Measurements from ENCODE around the gene ZBTB40.

ZBTB40 gene

GRCh38 chr1:22534951-22535350 is 83.3 kb downstream of the ZBTB40 start:
- DNase-seq (ENCODE audit: low read depth) = no peak
- TF ChIP-seq, protein P1, sequence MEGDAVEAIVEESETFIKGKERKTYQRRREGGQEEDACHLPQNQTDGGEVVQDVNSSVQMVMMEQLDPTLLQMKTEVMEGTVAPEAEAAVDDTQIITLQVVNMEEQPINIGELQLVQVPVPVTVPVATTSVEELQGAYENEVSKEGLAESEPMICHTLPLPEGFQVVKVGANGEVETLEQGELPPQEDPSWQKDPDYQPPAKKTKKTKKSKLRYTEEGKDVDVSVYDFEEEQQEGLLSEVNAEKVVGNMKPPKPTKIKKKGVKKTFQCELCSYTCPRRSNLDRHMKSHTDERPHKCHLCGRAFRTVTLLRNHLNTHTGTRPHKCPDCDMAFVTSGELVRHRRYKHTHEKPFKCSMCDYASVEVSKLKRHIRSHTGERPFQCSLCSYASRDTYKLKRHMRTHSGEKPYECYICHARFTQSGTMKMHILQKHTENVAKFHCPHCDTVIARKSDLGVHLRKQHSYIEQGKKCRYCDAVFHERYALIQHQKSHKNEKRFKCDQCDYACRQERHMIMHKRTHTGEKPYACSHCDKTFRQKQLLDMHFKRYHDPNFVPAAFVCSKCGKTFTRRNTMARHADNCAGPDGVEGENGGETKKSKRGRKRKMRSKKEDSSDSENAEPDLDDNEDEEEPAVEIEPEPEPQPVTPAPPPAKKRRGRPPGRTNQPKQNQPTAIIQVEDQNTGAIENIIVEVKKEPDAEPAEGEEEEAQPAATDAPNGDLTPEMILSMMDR (conservative IDR thresholded peaks at IDR 0.05; ENCODE audit: control insufficient read depth, insufficient read depth, low read depth, low read length) = no peak
- H3K4me3 ChIP-seq (ENCODE audit: control insufficient read depth, low read depth, low read length) = no peak overlapping the region

- no peak overlapping the region for H3K4me3 ChIP-seq (ENCODE audit: control insufficient read depth, low read depth, low read length)
- no peak for DNase-seq (ENCODE audit: low read depth)
- TF ChIP-seq, protein P1 (conservative IDR thresholded peaks at IDR 0.05; ENCODE audit: control insufficient read depth, insufficient read depth, low read depth, low read length) = no peak
Measured at GRCh38 chr1:22535399-22535798, 83.7 kb downstream of the ZBTB40 start.

GRCh38 chr1:22536506-22536905 is 84.9 kb downstream of the ZBTB40 start:
- peak; percentile 70 for DNase-seq (ENCODE audit: low read depth)
- TF ChIP-seq, protein P1 (conservative IDR thresholded peaks at IDR 0.05; ENCODE audit: control insufficient read depth, insufficient read depth, low read depth, low read length) = no peak
- H3K4me3 ChIP-seq (ENCODE audit: control insufficient read depth, low read depth, low read length) = no peak overlapping the region

GRCh38 chr1:22537441-22538139 is 85.9 kb downstream of the ZBTB40 start:
- TF ChIP-seq, protein P1 (conservative IDR thresholded peaks at IDR 0.05; ENCODE audit: control insufficient read depth, insufficient read depth, low read depth, low read length) = no peak
- H3K4me3 ChIP-seq (ENCODE audit: control insufficient read depth, low read depth, low read length) = no peak overlapping the region

GRCh38 chr1:22539510-22540118 is 88.0 kb downstream of the ZBTB40 start:
- DNase-seq (ENCODE audit: low read depth) = no peak
- H3K4me3 ChIP-seq (ENCODE audit: control insufficient read depth, low read depth, low read length) = no peak overlapping the region

More at GRCh38 chr1:22537441-22538139, 85.9 kb downstream of the ZBTB40 start:
- DNase-seq (ENCODE audit: low read depth) = no peak

DNA sequence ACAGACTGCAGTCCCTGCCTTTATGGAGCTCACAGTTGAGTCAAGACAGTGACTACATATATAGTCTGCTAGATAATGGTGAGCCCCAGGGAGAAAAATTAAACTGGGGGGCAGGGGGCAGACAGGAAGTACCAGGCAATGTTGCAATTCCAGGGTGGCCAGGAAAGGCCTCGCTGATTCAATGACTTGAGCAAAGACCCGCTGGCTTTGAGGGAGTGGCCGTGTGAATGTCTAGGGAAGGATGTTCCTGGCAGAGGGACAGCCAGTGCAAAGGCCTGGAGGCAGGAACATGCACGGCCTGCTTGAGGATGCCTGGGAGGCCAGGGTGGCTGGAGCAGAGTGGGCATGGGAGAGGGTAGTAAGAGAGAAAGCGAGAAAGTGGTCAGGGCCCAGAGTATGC is 88.7 kb downstream of the ZBTB40 start:
- peak; percentile 11 for DNase-seq (ENCODE audit: low read depth)
- TF ChIP-seq, protein P1 (conservative IDR thresholded peaks at IDR 0.05; ENCODE audit: control insufficient read depth, insufficient read depth, low read depth, low read length) = no peak

More at GRCh38 chr1:22539510-22540118, 88.0 kb downstream of the ZBTB40 start:
- TF ChIP-seq, protein P1 (conservative IDR thresholded peaks at IDR 0.05; ENCODE audit: control insufficient read depth, insufficient read depth, low read depth, low read length) = no peak

More for the DNA sequence above, 88.7 kb downstream of the ZBTB40 start:
- H3K4me3 ChIP-seq (ENCODE audit: control insufficient read depth, low read depth, low read length) = no peak overlapping the region
